K562 (cell line): ENCODE measurements around the gene RALA. TPM values are rescaled to one million over a fixed set of nuclear protein-coding genes. Genes with fewer than 3 reads are reported as not detected.

Experiments
- ATAC-seq: fragments of 200-7000 bp; cut with Tn5 transposase; 3 replicates; pipeline ENCODE4 v1.9.1; 2020; ENCODE audit warnings: moderate library complexity
- BruUV-seq: library from RNA; stranded (reverse); fragments of 400-500 nt; replicated peaks from 2 replicates; lab custom pipeline; 2021; lab: Mats Ljungman, UMichigan
- CTCF ChIA-PET: fragments of 300-600 bp; formaldehyde crosslinking; extraction: SDS; loops from one replicate; lab custom pipeline; 2021; ENCODE audit warnings: low intra/inter-chr PET ratio; lab: Yijun Ruan, JAX
- POLR2A ChIA-PET: fragments of 300-600, 350-650 bp; sonication (Branson Sonifier 250); formaldehyde crosslinking; extraction: SDS; loops from one replicate; lab custom pipeline; 2021; ENCODE audit warnings: antibody characterized with exemption, inconsistent platforms; lab: Yijun Ruan, JAX
- DNase-seq, 4 experiments: peaks; one replicate each; pipeline versions ENCODE4 v3.0.0 to v3.0.0-alpha.2; 2011 to 2018; ENCODE audit warnings: low spot score in 3 of 4, mixed read lengths in 3 of 4; ENCODE audit errors: extremely low read depth in 1 of 4
- FAIRE-seq: peaks from 2 replicates; lab custom pipeline; 2011; peaks lifted over from hg19 to GRCh38; lab: Jason Lieb, UNC
- H2AFZ ChIP-seq: 2 replicates; pipeline ENCODE4 v1.6.0; 2011; ENCODE audit warnings: low read depth, low read length, control low read depth, inconsistent platforms
- H3K27ac ChIP-seq: fragments of 200-600 bp; 3 replicates; pipeline ENCODE4 v1.8.0; 2011; ENCODE audit warnings: low read depth, mild to moderate bottlenecking, control low read depth, inconsistent platforms, low read length, moderate library complexity, mixed read lengths; ENCODE audit errors: extremely low read depth
- H3K27me3 ChIP-seq, 2 experiments: fragments of 300-600 bp in 1 of 2; 2 replicates in 1 of 2; 3 replicates in 1 of 2; pipeline versions ENCODE4 v1.6.0 to v1.8.0; 2011; ENCODE audit warnings: inconsistent platforms in 2 of 2, low read length in 2 of 2, mild to moderate bottlenecking in 1 of 2, mixed read lengths in 1 of 2, moderate library complexity in 1 of 2; ENCODE audit not compliant: control insufficient read depth in 2 of 2, insufficient read depth in 2 of 2
- H3K36me3 ChIP-seq: fragments of 300-600 bp; 3 replicates; pipeline ENCODE4 v1.8.0; 2011; ENCODE audit warnings: mild to moderate bottlenecking, low read length, inconsistent platforms; ENCODE audit not compliant: control insufficient read depth, insufficient read depth
- H3K4me1 ChIP-seq, 2 experiments: fragments of 200-600 bp in 1 of 2; replicated peaks in 1 of 2; 2 replicates in 1 of 2; 3 replicates in 1 of 2; pipeline versions ENCODE4 v1.5.1 to v1.8.0; 2011; ENCODE audit warnings: inconsistent platforms in 2 of 2, low read length in 2 of 2, mild to moderate bottlenecking in 1 of 2, mixed read lengths in 1 of 2, moderate library complexity in 1 of 2; ENCODE audit not compliant: control insufficient read depth in 2 of 2, insufficient read depth in 2 of 2
- H3K4me2 ChIP-seq: 2 replicates; pipeline ENCODE4 v1.6.1; 2011; ENCODE audit warnings: low read length, control low read depth, inconsistent platforms, mixed read lengths; ENCODE audit not compliant: insufficient read depth
- H3K4me3 ChIP-seq: fragments of 200-600 bp; sonication (generic), shearing (Covaris generic); 2 replicates; pipeline ENCODE4 v1.5.1; 2016; ENCODE audit warnings: control low read depth, inconsistent platforms
- H3K79me2 ChIP-seq: fragments of 200-600 bp; 3 replicates; pipeline ENCODE4 v1.8.0; 2011; ENCODE audit warnings: low read length, inconsistent platforms; ENCODE audit not compliant: control insufficient read depth, insufficient read depth
- H3K9ac ChIP-seq, 2 experiments: 2 replicates each; pipeline versions ENCODE4 v1.6.0 to v1.6.1; 2011; ENCODE audit warnings: low read depth in 2 of 2, low read length in 2 of 2, control low read depth in 1 of 2, inconsistent platforms in 1 of 2, mild to moderate bottlenecking in 1 of 2, mixed read lengths in 1 of 2; ENCODE audit not compliant: insufficient read depth in 1 of 2
- H3K9me1 ChIP-seq: one replicate; pipeline ENCODE4 v1.6.0; 2011; ENCODE audit warnings: inconsistent platforms, mild to moderate bottlenecking, low read length, moderate library complexity; ENCODE audit not compliant: control insufficient read depth, insufficient read depth
- H3K9me3 ChIP-seq: replicated peaks from 2 replicates; pipeline ENCODE4 v1.5.1; 2011; ENCODE audit warnings: low read depth, low read length, inconsistent platforms; ENCODE audit not compliant: control insufficient read depth, insufficient read depth
- H4K20me1 ChIP-seq: replicated peaks from 2 replicates; pipeline ENCODE4 v1.6.1; 2011; ENCODE audit warnings: low read length, inconsistent platforms, mixed read lengths; ENCODE audit not compliant: control insufficient read depth, insufficient read depth
- ATF3 ChIP-seq, 2 experiments: fragments of 450-650 bp in 1 of 2; sonication (generic) in 1 of 2; formaldehyde crosslinking in 1 of 2; IDR thresholded peaks in 1 of 2; conservative IDR thresholded peaks in 1 of 2; 2 replicates each; pipeline versions ENCODE4 v1.6.1 to v1.8.1; 2016 to 2023; ENCODE audit warnings: mild to moderate bottlenecking in 2 of 2, moderate library complexity in 2 of 2, inconsistent platforms in 1 of 2, missing genetic modification reagents in 1 of 2
- CREM ChIP-seq: IDR thresholded peaks from 2 replicates; pipeline ENCODE4 v1.6.1; 2014; ENCODE audit warnings: antibody characterized with exemption, low read depth
- CTBP1 ChIP-seq: fragments of 450-650 bp; IDR thresholded peaks from 2 replicates; pipeline ENCODE4 v1.6.1; 2016; ENCODE audit warnings: borderline replicate concordance
- DPF2 ChIP-seq: fragments of 450-650 bp; IDR thresholded peaks from 2 replicates; pipeline ENCODE4 v1.6.1; 2016
- HDAC1 ChIP-seq, 2 experiments: fragments of 450-650 bp; IDR thresholded peaks; 2 replicates each; pipeline ENCODE4 v1.6.1; 2016 to 2017; ENCODE audit warnings: inconsistent platforms in 1 of 2, mild to moderate bottlenecking in 1 of 2, moderate library complexity in 1 of 2
- SRF ChIP-seq, 2 experiments: fragments of 250-450, 450-650 bp in 1 of 2; sonication (Bioruptor Pico) in 1 of 2; sonication (generic) in 1 of 2; formaldehyde crosslinking; IDR thresholded peaks; 2 replicates each; pipeline versions ENCODE4 v1.5.0 to v1.5.1; 2020 to 2022; ENCODE audit warnings: mild to moderate bottlenecking in 1 of 2, missing genetic modification reagents in 1 of 2
- TCF7L2 ChIP-seq: fragments of 150-350 bp; IDR thresholded peaks from 2 replicates; pipeline ENCODE4 v1.6.1; 2016; ENCODE audit warnings: low read depth, mild to moderate bottlenecking, low read length, moderate library complexity
- ZNF740 ChIP-seq, 3 experiments: fragments of 200-800 bp in 1 of 3; sonication (Bioruptor generic) in 1 of 3; sonication (generic) in 1 of 3; formaldehyde crosslinking in 1 of 3; IDR thresholded peaks; 2 replicates each; pipeline versions ENCODE4 v1.6.1 to v1.8.0; 2016 to 2022; ENCODE audit warnings: mild to moderate bottlenecking in 2 of 3, missing compliant biosample characterization in 2 of 3, missing genetic modification characterization in 2 of 3, missing genetic modification reagents in 1 of 3
- WGBS: fragments of 100-300 bp; shearing (Covaris generic); methylation state at CpG from one replicate; pipeline ENCODE4 v1.1.6; 2016; ENCODE audit warnings: low coverage, mixed read lengths; ENCODE audit not compliant: insufficient coverage; ENCODE audit errors: missing lambda C conversion rate; 5-methylcytosine and 5-hydroxymethylcytosine counted together
- in situ Hi-C: fragments of 300-500 bp; cut with MboI; formaldehyde crosslinking; loops from 4 replicates; pipeline ENCODE4 v1.15.0; 2018; ENCODE audit warnings: inconsistent platforms, mixed read lengths
- intact Hi-C: fragments of 100-400 bp; cut with micrococcal nuclease; formaldehyde crosslinking; loops from 2 replicates; pipeline ENCODE4 v1.14.2; 2022
- polyA plus RNA-seq, 8 experiments: library from polyadenylated mRNA; depleted of rRNA in 4 of 8; stranded (reverse) in 5 of 8; unstranded in 3 of 8; fragments of >200 nt; fragmentation: Nextera tagmentation in 2 of 8; fragmentation: Illumina TruSeq in 1 of 8; extraction: Ambion mirVana in 2 of 8; extraction: Trizol in 1 of 8; gene quantifications; 2 replicates each; pipeline versions ENCODE4 v1.2.1 to v1.2.3, GENCODE V29; 2011 to 2014; ENCODE audit warnings: inconsistent platforms in 1 of 8, missing spikeins in 1 of 8
- total RNA-seq, 7 experiments: library from RNA; depleted of rRNA in 6 of 7; stranded (reverse); fragments of >200 nt in 6 of 7; fragmentation: Illumina TruSeq in 2 of 7; extraction: Trizol in 2 of 7; gene quantifications; 2 replicates each; pipeline versions ENCODE4 v1.2.1 to v1.2.3, GENCODE V29; 2011 to 2021; ENCODE audit warnings: low replicate concordance in 1 of 7

Gene RALA
- total and polyA plus RNA-seq, 9 of the 15 experiments (the other 6 are each of a cell fraction or from before 2014, with no cell fraction given): 7.2 to 28.0 (median 25.7) TPM

- in situ Hi-C loops (no loop called here), intact Hi-C loops (loop anchor here (5.0 kb wide), 2 partner anchors 120 to 325 kb away; no protein-coding TSS in a partner anchor)
- ATAC-seq (no peak), DNase-seq (peak; percentile 36 to 56 (median 46)), FAIRE-seq (no peak)
- BruUV-seq: no TSS peak
- H3K9ac ChIP-seq: peak overlapping the region in 1 of 2 experiments; percentile 84; a peak in 1 of 4 replicates
- H3K36me3 ChIP-seq: no peaks in the 10 kb centered on the region; the same call in 2 of the 3 replicates
- H3K27ac ChIP-seq: no peak overlapping the region
- WGBS: 50% methylated on average over 1 of the region's 1 CpG
- peak overlapping the region; percentile 88; the same call in 1 of the 2 replicates for H2AFZ ChIP-seq
- H3K27me3 ChIP-seq: no peaks in the 10 kb centered on the region
- no peaks in the 10 kb centered on the region for H3K9me1 ChIP-seq
- peaks cover 17 to 32% of the 10 kb centered on the region in 2 experiments for H3K4me1 ChIP-seq
- H3K4me3 ChIP-seq: peak overlapping the region; percentile 88
- H3K79me2 ChIP-seq: peaks cover 44% of the 10 kb centered on the region
- no peaks in the 10 kb centered on the region for H3K9me3 ChIP-seq
- peak overlapping the region; percentile 94 for H3K4me2 ChIP-seq
- ChIA-PET CTCF (no interaction called here), POLR2A (interaction anchor here (0.6 to 4.0 kb wide), 8 partner anchors 8 to 336 kb away, joined by 3 to 22 read pairs (median 4); no protein-coding TSS in a partner anchor)
- H4K20me1 ChIP-seq: peaks cover 10% of the 10 kb centered on the region; the same call in 1 of the 2 replicates
- TF ChIP-seq CREM (0 out of 2 replicates have a peak, but pooled peaks have one; percentile 34), DPF2 (peak; percentile 27; the same call in 1 of the 2 replicates), ZNF740 (CRISPR knock-in tag; IDR thresholded peaks at IDR 0.05) (peak; percentile 92), ZNF740 (tag; IDR thresholded peaks at IDR 0.05) (peak in 1 of 2 experiments; percentile 94; a peak in 2 of 4 replicates), SRF (CRISPR knock-in tag; IDR thresholded peaks at IDR 0.05) (peak in 1 of 2 experiments; percentile 38; a peak in 1 of 4 replicates), ATF3 (IDR thresholded peaks at IDR 0.05) (peak; percentile 69), ATF3 (CRISPR knock-in tag; conservative IDR thresholded peaks at IDR 0.05) (no peak), HDAC1 (IDR thresholded peaks at IDR 0.05) (peak in 1 of 2 experiments; percentile 34; a peak in 1 of 4 replicates), TCF7L2 (no peak), CTBP1 (peak; percentile 32; the same call in 1 of the 2 replicates)
These were observed 1.5 kb upstream of the RALA start for GRCh38 chr7:39621784-39622411.
